HUDEP-2 (cell line): ENCODE measurements around the gene SLC9A4.
"Not testable (repeated sequence)": the region's sequence is repeated elsewhere in the genome, so short reads cannot be mapped to it uniquely, and the experiment has no call there.

Experiments
- DNase-seq, 76 experiments: peaks; one replicate each; lab custom pipeline; 2025; ENCODE audit not compliant: unreplicated experiment in 76 of 76; lab: John Stamatoyannopoulos, UW

The SLC9A4 gene

DNA sequence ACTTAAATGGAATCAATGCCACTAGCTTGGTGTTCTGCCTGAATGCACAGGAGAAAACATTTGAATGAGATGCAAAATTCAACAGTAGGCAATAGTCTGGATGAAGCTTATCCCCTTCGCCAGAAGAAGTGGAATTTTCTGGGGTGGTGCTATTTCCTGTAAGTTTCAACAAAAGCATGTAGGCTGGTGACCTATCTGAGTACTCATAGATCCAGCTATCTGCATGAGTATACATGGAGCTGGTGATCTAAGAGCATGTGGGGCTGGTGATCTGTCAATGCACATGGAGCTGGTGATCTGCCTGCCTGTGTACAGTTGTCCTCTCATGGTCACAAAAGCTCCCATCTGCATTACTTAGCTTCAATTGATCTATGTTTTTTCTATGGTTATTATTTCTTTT, 71.2 kb downstream of the SLC9A4 start:
- no peak for DNase-seq

DNA sequence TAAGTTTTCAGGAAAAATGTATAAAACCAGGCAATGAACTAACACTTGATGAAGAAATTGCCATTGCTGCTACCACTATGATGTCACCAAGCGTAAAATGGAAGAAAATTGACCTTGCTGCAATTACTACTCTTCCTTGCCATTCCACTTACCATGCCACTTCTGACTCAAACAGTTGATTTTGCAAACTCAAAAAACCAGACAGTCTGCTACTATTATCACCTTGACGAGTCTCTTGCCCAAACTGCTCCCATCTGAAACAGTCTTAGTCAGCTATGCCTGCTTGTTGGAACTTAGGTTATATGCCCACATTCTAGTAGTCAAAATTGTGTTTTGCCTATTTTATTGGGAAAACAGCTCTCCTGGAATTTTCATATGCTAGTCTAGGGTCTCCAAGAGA, 74.4 kb downstream of the SLC9A4 start:
- DNase-seq, result no peak

DNA sequence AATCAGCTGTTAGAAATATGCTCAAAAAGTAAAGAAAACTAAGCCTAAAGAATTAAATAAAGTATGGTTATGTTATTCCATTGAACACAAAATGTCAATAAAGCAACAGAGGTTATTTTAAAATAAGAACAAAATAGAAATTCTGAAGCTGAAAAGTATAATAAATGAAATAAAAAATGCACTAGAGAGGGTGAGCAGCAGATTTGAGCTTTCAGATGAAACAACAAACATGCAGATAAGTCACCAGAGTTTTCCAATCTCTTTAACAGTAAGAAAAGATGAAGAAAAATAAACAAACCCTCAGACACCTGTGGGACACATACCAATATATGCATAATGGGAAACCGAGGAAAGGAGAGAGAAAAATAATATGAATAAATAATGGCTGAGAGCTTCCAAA, 76.0 kb downstream of the SLC9A4 start:
- no peak for DNase-seq

DNA sequence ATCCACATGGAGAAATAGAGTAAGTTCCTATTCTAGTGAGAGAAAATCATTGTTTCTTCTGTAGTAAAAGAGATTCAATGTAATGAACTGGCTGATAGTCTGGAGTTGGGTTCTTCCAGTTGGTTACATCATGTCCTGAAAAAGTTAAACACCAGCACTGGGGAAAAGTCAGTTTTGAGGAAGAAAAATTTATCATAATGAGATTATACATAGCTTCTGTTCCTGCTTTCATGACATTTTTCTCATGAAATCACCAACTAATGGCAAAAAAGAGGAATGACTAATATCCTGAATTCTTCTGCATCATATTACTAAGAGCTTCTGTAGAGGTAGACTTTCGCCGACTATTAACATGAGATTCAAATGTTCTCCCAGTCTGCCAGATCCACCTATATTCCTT, 77.1 kb downstream of the SLC9A4 start:
- no peak for DNase-seq

DNA sequence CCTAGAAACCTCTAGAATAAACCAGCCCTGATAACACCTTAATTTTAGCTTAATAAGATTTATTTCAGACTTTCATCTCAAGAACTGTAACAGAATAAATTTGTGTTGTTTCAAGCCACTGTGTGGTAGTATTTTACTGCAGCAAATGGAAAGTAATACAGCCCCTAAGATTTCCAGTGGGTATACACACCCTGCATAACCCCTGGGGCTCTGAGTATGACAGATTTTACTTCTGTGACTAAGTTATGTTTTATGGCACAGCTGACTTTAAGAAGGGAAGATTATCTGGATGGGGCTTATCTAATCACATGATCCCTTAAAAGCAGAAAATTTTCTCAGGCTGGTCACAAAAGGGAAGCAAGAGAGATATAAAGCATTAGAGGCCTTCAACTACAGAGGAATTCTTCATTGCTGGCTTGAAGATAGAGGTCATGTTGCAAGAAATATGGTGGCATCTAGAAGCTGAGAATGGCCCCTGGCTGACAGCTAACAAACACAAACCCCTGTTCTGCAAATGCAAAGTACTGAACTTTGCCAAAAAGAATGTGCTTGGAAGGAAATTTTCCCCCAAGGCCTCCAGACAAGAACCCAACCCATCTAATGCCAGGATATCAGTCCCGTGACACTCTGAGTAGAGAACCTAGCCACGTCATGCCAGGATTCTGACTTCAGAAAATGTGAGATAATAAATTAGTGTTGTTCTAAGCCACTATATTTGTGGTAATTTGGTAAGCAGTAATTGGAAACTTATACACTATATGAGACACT, 78.5 kb downstream of the SLC9A4 start:
- DNase-seq, result no peak

DNA sequence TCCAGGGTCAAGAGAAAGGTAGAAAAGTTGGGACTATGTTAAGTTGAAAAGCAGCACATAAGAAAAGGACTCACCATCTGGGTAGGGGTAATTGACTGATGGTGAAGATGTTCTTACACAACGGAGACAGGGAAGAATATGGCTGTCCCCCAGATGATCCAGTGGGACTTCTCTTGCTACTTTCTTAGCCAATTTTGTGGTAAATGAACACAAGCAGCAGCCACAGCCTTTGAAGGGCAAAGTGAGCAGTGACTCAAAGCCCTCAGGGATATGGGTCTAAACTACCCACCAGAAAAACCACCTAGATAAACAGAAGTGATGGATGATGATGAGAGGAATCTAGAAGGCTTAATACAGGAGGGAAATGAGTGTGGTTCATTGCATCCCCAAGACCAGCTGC, 80.6 kb downstream of the SLC9A4 start:
- DNase-seq, result no peak

DNA sequence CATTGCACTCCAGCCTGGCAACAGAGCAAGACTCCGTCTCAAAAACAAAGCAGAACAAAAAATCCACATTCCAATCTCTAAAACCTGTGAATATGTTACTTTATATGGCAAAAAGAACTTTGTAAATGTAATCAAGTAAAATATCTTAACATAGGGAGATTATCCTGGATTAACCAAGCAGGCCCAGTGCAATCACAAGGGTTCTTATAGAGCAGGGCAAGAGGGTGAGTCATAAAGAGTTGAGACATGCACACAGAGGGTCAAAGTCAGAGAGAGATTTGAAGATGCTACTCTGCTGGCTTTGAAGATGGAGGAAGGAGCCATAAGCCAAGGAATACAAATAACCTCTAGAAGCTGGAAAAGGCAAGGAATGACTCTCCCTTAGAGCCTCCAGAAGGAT, 85.4 kb downstream of the SLC9A4 start:
- no peak for DNase-seq

DNA sequence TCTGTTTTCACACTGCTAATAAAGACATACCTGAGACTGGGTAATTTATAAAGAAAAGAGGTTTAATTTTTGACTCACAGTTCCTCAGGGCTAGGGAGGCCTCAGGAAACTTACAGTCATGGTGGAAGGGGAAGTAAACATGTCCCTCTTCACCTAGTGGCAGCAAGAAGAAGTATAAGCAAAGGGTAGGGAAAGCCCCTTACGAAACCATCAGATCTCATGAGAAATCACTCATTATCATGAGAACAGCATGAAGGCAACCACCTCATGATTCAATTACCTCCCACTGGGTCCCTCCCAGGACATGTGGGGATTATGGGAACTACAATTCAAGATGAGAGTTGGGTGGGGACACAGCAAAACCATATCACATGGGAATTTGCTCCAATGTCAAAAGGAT, 89.5 kb downstream of the SLC9A4 start:
- DNase-seq, result not testable (repeated sequence)

DNA sequence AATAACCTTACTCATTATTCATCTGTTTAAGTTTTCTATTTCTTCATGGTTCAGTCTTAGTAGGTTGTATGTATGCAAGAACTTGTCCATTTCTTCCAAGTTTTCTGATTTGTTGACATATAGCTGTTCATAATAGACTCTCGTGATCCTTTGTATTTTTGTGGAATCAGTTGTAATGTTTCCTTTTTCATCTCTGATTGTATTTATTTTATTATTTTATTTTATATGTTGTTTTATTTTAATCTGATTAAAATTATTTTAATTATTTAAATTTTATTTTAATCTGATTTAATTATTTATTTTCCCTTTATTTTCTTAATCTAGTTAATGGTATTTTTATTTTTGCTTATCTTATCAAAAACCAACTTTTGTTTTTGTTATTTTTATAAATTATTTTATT, 102.9 kb downstream of the SLC9A4 start:
- DNase-seq, result no peak

DNA sequence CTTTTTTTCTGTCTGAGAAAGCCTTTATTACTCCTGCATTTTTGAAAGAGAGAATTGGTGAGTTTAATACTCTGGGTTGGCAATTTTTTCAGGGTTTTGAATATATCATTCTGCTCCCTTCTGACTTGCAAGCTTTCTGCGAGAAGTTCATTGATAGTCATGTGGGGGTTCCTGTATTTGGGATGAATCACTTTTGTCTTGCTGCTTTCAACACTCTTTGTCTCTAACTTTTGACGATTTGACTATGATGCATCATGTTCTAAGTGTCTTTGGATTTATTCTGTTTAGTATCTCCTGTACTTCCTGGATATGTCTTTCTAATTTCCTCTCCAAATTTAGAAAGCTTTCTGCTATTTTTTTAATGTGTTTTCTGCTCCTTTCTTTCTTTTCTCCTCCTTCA, 105.3 kb downstream of the SLC9A4 start:
- DNase-seq, result no peak

DNA sequence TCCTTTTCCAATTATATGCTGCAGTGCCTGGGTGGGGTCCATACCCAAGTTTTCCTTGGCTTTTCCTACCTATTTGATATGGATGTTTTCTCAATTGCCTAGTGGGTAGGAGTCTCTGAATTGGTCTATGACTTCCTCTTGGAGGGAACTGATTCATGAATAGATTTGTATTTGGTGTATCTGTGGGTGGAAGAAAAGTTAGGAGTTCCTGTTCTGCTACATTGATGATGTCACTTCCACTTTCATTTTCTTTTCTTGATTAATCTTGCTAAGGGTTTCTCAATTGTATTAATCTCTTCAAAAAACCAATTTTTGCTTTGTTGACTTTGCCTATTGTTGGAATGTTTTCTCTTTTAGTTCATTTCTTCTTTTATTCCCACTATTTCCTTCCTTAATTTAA, 108.9 kb downstream of the SLC9A4 start:
- no peak for DNase-seq

DNA sequence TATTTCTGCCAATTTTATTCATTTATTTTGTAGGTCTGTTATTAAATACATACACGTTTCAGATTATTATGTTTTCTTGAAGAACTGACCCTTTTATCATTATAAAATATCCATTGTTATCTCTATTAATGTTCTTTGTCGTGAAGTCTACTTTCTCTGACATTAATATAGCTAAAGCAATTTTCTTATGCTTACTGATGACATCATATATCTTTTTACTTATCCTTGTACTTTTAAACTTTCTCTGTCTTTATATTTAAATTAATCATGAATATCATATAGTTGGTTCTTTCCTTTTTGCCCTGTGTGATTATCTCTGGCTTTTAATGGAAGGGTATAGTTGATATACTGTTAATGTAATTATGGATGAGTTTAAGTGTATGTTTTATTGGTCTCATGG, 109.8 kb downstream of the SLC9A4 start:
- DNase-seq, result no peak
